B cell (primary cell): Measurements from ENCODE around the gene POU5F1. TPM values are rescaled to one million over a fixed set of nuclear protein-coding genes. Genes with fewer than 3 reads are reported as not detected.

Source experiments
- ATAC-seq: fragments of 200-7000 bp; cut with Tn5 transposase; one replicate; pipeline ENCODE4 v1.10.0; 2021; ENCODE audit warnings: low read depth, mild to moderate bottlenecking, moderate number of reproducible peaks, moderate library complexity
- CTCF ChIA-PET: fragments of 350-600 bp; sonication (Branson Sonifier 250); formaldehyde crosslinking; loops from one replicate; lab custom pipeline; 2021; ENCODE audit warnings: antibody characterized with exemption, inconsistent platforms; lab: Charles Lee
- POLR2A ChIA-PET: fragments of 350-600 bp; sonication (Branson Sonifier 250); formaldehyde crosslinking; loops from one replicate; lab custom pipeline; 2021; ENCODE audit warnings: antibody characterized with exemption; lab: Charles Lee
- DNase-seq: peaks from one replicate; pipeline ENCODE4 v3.0.0; 2013
- H2AFZ ChIP-seq: 2 replicates; pipeline ENCODE4 v1.6.1; 2012; ENCODE audit warnings: mild to moderate bottlenecking, low read depth, low read length; ENCODE audit not compliant: insufficient read depth, poor library complexity, severe bottlenecking
- H3K27ac ChIP-seq, 2 donors: 1 replicate in 1 of 2; 2 replicates in 1 of 2; pipeline ENCODE4 v1.5.1; 2012 to 2013; ENCODE audit warnings: low read length in 2 of 2, mild to moderate bottlenecking in 2 of 2, moderate library complexity in 1 of 2
- H3K27me3 ChIP-seq, 4 experiments: fragments of 200-600 bp in 1 of 4; sonication (generic) in 1 of 4; replicated peaks in 1 of 4; 1 replicate in 2 of 4; 2 replicates in 2 of 4; pipeline versions ENCODE4 v1.6.1 to v1.7.0; 2013 to 2016; ENCODE audit warnings: low read length in 3 of 4, mild to moderate bottlenecking in 2 of 4, mixed read lengths in 1 of 4, moderate library complexity in 1 of 4; ENCODE audit not compliant: insufficient read depth in 4 of 4, control insufficient read depth in 3 of 4; ENCODE audit errors: control extremely low read depth in 1 of 4
- H3K36me3 ChIP-seq, 2 experiments: replicated peaks in 1 of 2; 1 replicate in 1 of 2; 2 replicates in 1 of 2; pipeline versions ENCODE4 v1.6.1 to v1.7.1; 2013; ENCODE audit warnings: low read length in 1 of 2; ENCODE audit not compliant: insufficient read depth in 2 of 2, control insufficient read depth in 1 of 2; ENCODE audit errors: control extremely low read depth in 1 of 2, extremely low read depth in 1 of 2
- H3K4me1 ChIP-seq, 2 donors: fragments of 200-600 bp in 1 of 2; sonication (generic) in 1 of 2; 1 replicate in 1 of 2; 2 replicates in 1 of 2; pipeline versions ENCODE4 v1.5.1 to v1.6.1; 2013 to 2017; ENCODE audit warnings: low read length in 2 of 2; ENCODE audit not compliant: control insufficient read depth in 2 of 2, insufficient read depth in 2 of 2
- H3K4me2 ChIP-seq: replicated peaks from 2 replicates; pipeline ENCODE3; 2012; ENCODE audit warnings: mild to moderate bottlenecking, low read depth, low read length; ENCODE audit not compliant: poor library complexity, severe bottlenecking
- H3K4me3 ChIP-seq, 5 experiments: fragments of 200-600 bp in 1 of 5; sonication (generic) in 1 of 5; 1 replicate in 3 of 5; 2 replicates in 2 of 5; pipeline versions ENCODE4 v1.5.1 to v1.7.0; 2011 to 2016; ENCODE audit warnings: low read length in 4 of 5, mild to moderate bottlenecking in 4 of 5, low read depth in 2 of 5, control low read depth in 1 of 5, moderate library complexity in 1 of 5; ENCODE audit not compliant: insufficient read depth in 1 of 5; ENCODE audit errors: control extremely low read depth in 1 of 5, extremely low read depth in 1 of 5
- H3K79me2 ChIP-seq: fragments of 200-600 bp; sonication (generic); one replicate; pipeline ENCODE4 v1.6.0; 2016; ENCODE audit warnings: low read length; ENCODE audit not compliant: control insufficient read depth, insufficient read depth
- H3K9ac ChIP-seq: fragments of 200-600 bp; sonication (generic); 2 replicates; pipeline ENCODE4 v1.6.1; 2017; ENCODE audit warnings: mild to moderate bottlenecking, low read length, moderate library complexity
- H3K9me3 ChIP-seq, 3 donors: one replicate each; pipeline versions ENCODE4 v1.6.1 to v1.7.1; 2013; ENCODE audit warnings: low read length in 2 of 3; ENCODE audit not compliant: control insufficient read depth in 2 of 3, insufficient read depth in 1 of 3; ENCODE audit errors: control extremely low read depth in 1 of 3
- H4K20me1 ChIP-seq: 2 replicates; pipeline ENCODE4 v1.6.0; 2012; ENCODE audit warnings: mild to moderate bottlenecking, low read length; ENCODE audit not compliant: insufficient read depth, control insufficient read depth, poor library complexity, severe bottlenecking
- H3K27ac Mint-ChIP-seq: one replicate; pipeline ENCODE4 v1.8.0; 2021; ENCODE audit warnings: mixed read lengths
- H3K27me3 Mint-ChIP-seq: one replicate; pipeline ENCODE4 v1.8.0; 2021; ENCODE audit warnings: mixed read lengths
- H3K4me1 Mint-ChIP-seq: one replicate; pipeline ENCODE4 v1.8.0; 2021; ENCODE audit warnings: mixed read lengths
- H3K4me3 Mint-ChIP-seq: one replicate; pipeline ENCODE4 v1.8.0; 2021; ENCODE audit warnings: mixed read lengths
- H3K9me3 Mint-ChIP-seq: one replicate; pipeline ENCODE4 v1.8.0; 2022; ENCODE audit warnings: mixed read lengths; ENCODE audit not compliant: insufficient read depth
- CTCF ChIP-seq: fragments of 200-600 bp; IDR thresholded peaks from one replicate; pipeline ENCODE4 v1.8.0; 2022; ENCODE audit warnings: antibody characterized with exemption, mild to moderate bottlenecking
- EZH2 ChIP-seq: IDR thresholded peaks from 2 replicates; pipeline ENCODE4 v1.6.1; 2012; ENCODE audit warnings: borderline replicate concordance, low read depth, mild to moderate bottlenecking, moderate library complexity, low read length; ENCODE audit not compliant: insufficient read depth, poor library complexity, severe bottlenecking
- WGBS: methylation state at CpG from one replicate; pipeline ENCODE4 v1.1.5; 2013; ENCODE audit warnings: missing lambda C conversion rate; ENCODE audit not compliant: insufficient coverage; 5-methylcytosine and 5-hydroxymethylcytosine counted together
- intact Hi-C: fragments of 100-400 bp; cut with micrococcal nuclease; formaldehyde crosslinking; loops from one replicate; pipeline ENCODE4 v1.10.0; 2022
- polyA plus RNA-seq: library from polyadenylated mRNA; depleted of rRNA; stranded (reverse); fragments of >200 nt; gene quantifications from 2 replicates; pipeline ENCODE4 v1.2.3, GENCODE V29; 2012
- total RNA-seq, 2 donors: library from RNA; stranded (reverse); fragments of 120-200 nt in 1 of 2; gene quantifications; 1 replicate in 1 of 2; 2 replicates in 1 of 2; pipeline versions ENCODE4 v1.2.3 to v1.2.4, GENCODE V29; 2013 to 2022

POU5F1 gene
- total and polyA plus RNA-seq, 2 donors (not counting 1 experiment from before 2014, with no cell fraction given): 0.76 to 0.88 TPM

- POLR2A ChIA-PET: no interaction called here
- no peak overlapping the region for H3K9ac ChIP-seq
- intact Hi-C loops: no loop called here
- H3K9me3 ChIP-seq: no peaks in the 10 kb centered on the region
- H2AFZ ChIP-seq: no peak overlapping the region
- no peaks in the 10 kb centered on the region for H3K79me2 ChIP-seq
- H3K36me3 ChIP-seq: no peaks in the 10 kb centered on the region
- H3K27me3 Mint-ChIP-seq: no peaks in the 10 kb centered on the region
- peaks cover 0 to 5% of the 10 kb centered on the region in 2 donors for H3K4me1 ChIP-seq
- H3K27ac ChIP-seq: no peak overlapping the region
- H3K4me3 ChIP-seq: no peak overlapping the region
- ATAC-seq (no peak), DNase-seq (no peak)
- 94% methylated on average over 4 of the region's 4 CpGs for WGBS
- no peaks in the 10 kb centered on the region for H3K9me3 Mint-ChIP-seq
- TF ChIP-seq EZH2: no peak
- no peak for TF ChIP-seq CTCF
- peaks cover 9% of the 10 kb centered on the region for H3K4me1 Mint-ChIP-seq
- no peak overlapping the region for H3K27ac Mint-ChIP-seq
- CTCF ChIA-PET: interaction anchor here (1.6 kb wide), 1 partner anchor 188 kb away, joined by 3 read pairs; no protein-coding TSS in a partner anchor
- H3K27me3 ChIP-seq: no peaks in the 10 kb centered on the region
- H3K4me3 Mint-ChIP-seq: no peak overlapping the region
- H3K4me2 ChIP-seq: no peak overlapping the region
- H4K20me1 ChIP-seq: no peaks in the 10 kb centered on the region
These were observed 8.5 kb upstream of the POU5F1 start for GRCh38 chr6:31179042-31179386.

- H3K4me1 ChIP-seq: peaks cover 0 to 5% of the 10 kb centered on the region in 2 donors
- Mint-ChIP-seq H3K9me3 (no peaks in the 10 kb centered on the region), H3K4me3 (no peak overlapping the region), H3K27me3 (no peaks in the 10 kb centered on the region), H3K27ac (no peak overlapping the region), H3K4me1 (peaks cover 9% of the 10 kb centered on the region)
- ChIA-PET POLR2A (no interaction called here), CTCF (interaction anchor here (0.6 kb wide), 1 partner anchor 187 kb away, joined by 3 read pairs; no protein-coding TSS in a partner anchor)
- H3K36me3 ChIP-seq: no peaks in the 10 kb centered on the region
- intact Hi-C loops: no loop called here
- 66% methylated on average over 3 of the region's 8 CpGs for WGBS
- DNase-seq: no peak
- no peaks in the 10 kb centered on the region for H3K79me2 ChIP-seq
- no peak for ATAC-seq
- H3K9ac ChIP-seq: no peak overlapping the region
- H3K4me3 ChIP-seq: no peak overlapping the region
- H3K27ac ChIP-seq: no peak overlapping the region
- no peaks in the 10 kb centered on the region for H3K9me3 ChIP-seq
- TF ChIP-seq EZH2: no peak
- TF ChIP-seq CTCF: no peak
- no peak overlapping the region for H3K4me2 ChIP-seq
- H4K20me1 ChIP-seq: no peaks in the 10 kb centered on the region
- H3K27me3 ChIP-seq: no peaks in the 10 kb centered on the region
- no peak overlapping the region for H2AFZ ChIP-seq
These were observed 7.9 kb upstream of the POU5F1 start for GRCh38 chr6:31178143-31179041.
